Right hindlimb (tissue), 1 donor: Measurements from ENCODE around the gene EDEM2.
"Not testable (repeated sequence)": the region's sequence is repeated elsewhere in the genome, so short reads cannot be mapped to it uniquely, and the experiment has no call there.

ENCODE experiments used
- DNase-seq: peaks from one replicate; pipeline ENCODE4 v3.0.0-alpha.2; 2018

Gene EDEM2

GRCh38 chr20:35168701-35169409 lies 21.7 kb upstream of the EDEM2 start:
- DNase-seq: not testable (repeated sequence)

- no peak for DNase-seq
Measured at GRCh38 chr20:35167787-35168186, 20.7 kb upstream of the EDEM2 start.

- DNase-seq: peak; percentile 53
Measured at GRCh38 chr20:35166242-35166830, 19.2 kb upstream of the EDEM2 start.

GRCh38 chr20:35165221-35166185 lies 18.4 kb upstream of the EDEM2 start:
- no peak for DNase-seq

- DNase-seq: not testable (repeated sequence)
Measured at GRCh38 chr20:35164531-35164930, 17.4 kb upstream of the EDEM2 start.

- DNase-seq: not testable (repeated sequence)
Measured at GRCh38 chr20:35160341-35160740, 13.2 kb upstream of the EDEM2 start.

- no peak for DNase-seq
Measured at GRCh38 chr20:35156978-35157377, 9.8 kb upstream of the EDEM2 start.

- no peak for DNase-seq
Measured at GRCh38 chr20:35155936-35156335, 8.8 kb upstream of the EDEM2 start.

GRCh38 chr20:35151736-35152135 lies 4.6 kb upstream of the EDEM2 start:
- DNase-seq: peak; percentile 69

GRCh38 chr20:35150846-35151579 lies 3.9 kb upstream of the EDEM2 start:
- DNase-seq: no peak

- DNase-seq: not testable (repeated sequence)
Measured at GRCh38 chr20:35147575-35148071, 487 bp upstream of the EDEM2 start.

GRCh38 chr20:35146299-35146919 lies 727 bp downstream of the EDEM2 start:
- DNase-seq: peak; percentile 27

- DNase-seq: no peak
Measured at GRCh38 chr20:35145141-35145564, 2.0 kb downstream of the EDEM2 start.

- no peak for DNase-seq
Measured at GRCh38 chr20:35144694-35145093, 2.4 kb downstream of the EDEM2 start.

GRCh38 chr20:35135867-35136586 lies 11.1 kb downstream of the EDEM2 start:
- no peak for DNase-seq

- DNase-seq: peak; percentile 41
Measured at GRCh38 chr20:35134880-35135279, 12.3 kb downstream of the EDEM2 start.

GRCh38 chr20:35134472-35134871 lies 12.7 kb downstream of the EDEM2 start:
- DNase-seq: peak; percentile 41

- no peak for DNase-seq
Measured at GRCh38 chr20:35133735-35134134, 13.4 kb downstream of the EDEM2 start.

GRCh38 chr20:35133031-35133430 lies 14.1 kb downstream of the EDEM2 start:
- no peak for DNase-seq

- DNase-seq: no peak
Measured at GRCh38 chr20:35131934-35132333, 15.2 kb downstream of the EDEM2 start.

GRCh38 chr20:35129647-35130069 lies 17.5 kb downstream of the EDEM2 start:
- no peak for DNase-seq
